GM23338 (cell line): Measurements from ENCODE around the gene ASCL5. TPM values are rescaled to one million over a fixed set of nuclear protein-coding genes. Genes with fewer than 3 reads are reported as not detected.

ENCODE experiments used
- ATAC-seq: fragments of 200-7000 bp; cut with Tn5 transposase; 3 replicates; pipeline ENCODE4 v1.9.1; 2020
- DNase-seq: peaks from one replicate; pipeline ENCODE4 v3.0.0-alpha.2; 2015; ENCODE audit warnings: low spot score
- H2AFZ ChIP-seq: fragments of 200-600 bp; sonication (generic); 2 replicates; pipeline ENCODE4 v1.8.0; 2016; ENCODE audit warnings: antibody characterized with exemption, mild to moderate bottlenecking, moderate library complexity
- H3F3A ChIP-seq: fragments of 200-600 bp; sonication (generic); replicated peaks from 2 replicates; pipeline ENCODE4 v1.8.0; 2017; ENCODE audit warnings: antibody characterized with exemption, mixed run types, low read depth
- H3K27ac ChIP-seq: fragments of 200-600 bp; sonication (generic); 2 replicates; pipeline ENCODE4 v1.6.1; 2016; ENCODE audit warnings: low read depth
- H3K27me3 ChIP-seq: fragments of 200-600 bp; sonication (generic); 2 replicates; pipeline ENCODE4 v1.8.0; 2016; ENCODE audit warnings: mild to moderate bottlenecking, mixed run types, moderate library complexity; ENCODE audit not compliant: insufficient read depth
- H3K36me3 ChIP-seq: fragments of 200-600 bp; sonication (generic); 2 replicates; pipeline ENCODE4 v1.8.0; 2016; ENCODE audit warnings: mild to moderate bottlenecking; ENCODE audit not compliant: insufficient read depth
- H3K4me1 ChIP-seq: fragments of 200-600 bp; sonication (generic); 2 replicates; pipeline ENCODE4 v1.8.0; 2016; ENCODE audit warnings: mild to moderate bottlenecking, moderate library complexity; ENCODE audit not compliant: insufficient read depth
- H3K4me2 ChIP-seq: fragments of 200-600 bp; sonication (generic); 2 replicates; pipeline ENCODE4 v1.7.1; 2017; ENCODE audit warnings: mixed run types
- H3K4me3 ChIP-seq: fragments of 200-600 bp; sonication (generic); 2 replicates; pipeline ENCODE4 v1.6.1; 2016; ENCODE audit warnings: mixed run types
- H3K79me2 ChIP-seq: fragments of 200-600 bp; sonication (generic); replicated peaks from 2 replicates; pipeline ENCODE4 v1.8.0; 2017; ENCODE audit warnings: mild to moderate bottlenecking; ENCODE audit not compliant: insufficient read depth
- H3K9me2 ChIP-seq: fragments of 200-600 bp; sonication (generic); 2 replicates; pipeline ENCODE4 v1.8.0; 2017; ENCODE audit not compliant: insufficient read depth
- H4K20me1 ChIP-seq: fragments of 200-600 bp; sonication (generic); replicated peaks from 2 replicates; pipeline ENCODE4 v1.8.0; 2017; ENCODE audit warnings: mild to moderate bottlenecking; ENCODE audit not compliant: insufficient read depth
- H3K27ac Mint-ChIP-seq: 2 replicates; pipeline ENCODE4 v1.8.0; 2020; ENCODE audit warnings: inconsistent platforms, mild to moderate bottlenecking, moderate library complexity, mixed read lengths
- H3K27me3 Mint-ChIP-seq: 3 replicates; pipeline ENCODE4 v1.8.0; 2022; ENCODE audit warnings: low read depth, mild to moderate bottlenecking, moderate library complexity, mixed read lengths, inconsistent platforms; ENCODE audit not compliant: insufficient read depth, poor library complexity
- H3K36me3 Mint-ChIP-seq: 3 replicates; pipeline ENCODE4 v1.8.0; 2021; ENCODE audit warnings: low read depth, mild to moderate bottlenecking, inconsistent platforms, moderate library complexity, mixed read lengths
- H3K4me1 Mint-ChIP-seq: 3 replicates; pipeline ENCODE4 v1.8.0; 2020; ENCODE audit warnings: mild to moderate bottlenecking, inconsistent platforms, mixed read lengths
- H3K4me3 Mint-ChIP-seq: 3 replicates; pipeline ENCODE4 v1.8.0; 2021; ENCODE audit warnings: moderate library complexity, mild to moderate bottlenecking, inconsistent platforms, mixed read lengths
- H3K9me3 Mint-ChIP-seq: 3 replicates; pipeline ENCODE4 v1.8.0; 2020; ENCODE audit warnings: moderate library complexity, mild to moderate bottlenecking, inconsistent platforms, mixed read lengths
- CTCF ChIP-seq, 2 experiments: fragments of 200-600 bp in 1 of 2; sonication (generic) in 1 of 2; conservative IDR thresholded peaks; 2 replicates each; pipeline versions ENCODE4 v1.5.1 to v1.6.1; 2016 to 2017; ENCODE audit warnings: antibody characterized with exemption in 2 of 2, low read depth in 2 of 2, mild to moderate bottlenecking in 2 of 2, moderate library complexity in 1 of 2
- EZH2 ChIP-seq: fragments of 200-600 bp; sonication (generic); IDR thresholded peaks from one replicate; pipeline ENCODE4 v1.8.0; 2017; ENCODE audit warnings: antibody characterized with exemption, mild to moderate bottlenecking, low read depth; ENCODE audit not compliant: unreplicated experiment
- NANOG ChIP-seq: IDR thresholded peaks from 2 replicates; pipeline ENCODE4 v1.6.1; 2016; ENCODE audit warnings: antibody characterized with exemption, borderline replicate concordance
- POLR2AphosphoS5 ChIP-seq: IDR thresholded peaks from 2 replicates; pipeline ENCODE4 v1.6.1; 2016; ENCODE audit warnings: antibody characterized with exemption, low read depth
- REST ChIP-seq: IDR thresholded peaks from one replicate; pipeline ENCODE4 v1.6.1; 2018; ENCODE audit warnings: antibody characterized with exemption; ENCODE audit not compliant: unreplicated experiment
- STAT1 ChIP-seq: IDR thresholded peaks from one replicate; pipeline ENCODE4 v1.6.1; 2016; ENCODE audit warnings: antibody characterized with exemption; ENCODE audit not compliant: unreplicated experiment
- ZNF114 ChIP-seq: fragments of 250-450 bp; sonication (Bioruptor Pico); IDR thresholded peaks from 2 replicates; pipeline ENCODE4 v1.5.0; 2020; ENCODE audit warnings: mild to moderate bottlenecking, moderate library complexity
- ZNF462 ChIP-seq: fragments of 250-450 bp; sonication (Bioruptor Pico); IDR thresholded peaks from 2 replicates; pipeline ENCODE4 v1.5.0; 2020; ENCODE audit warnings: mild to moderate bottlenecking, moderate library complexity
- polyA plus RNA-seq: library from polyadenylated mRNA; unstranded; fragments of >200 nt; fragmentation: Nextera tagmentation; extraction: Ambion mirVana; gene quantifications from 2 replicates; pipeline ENCODE4 v1.2.1, GENCODE V29; 2016
- total RNA-seq: library from RNA; depleted of rRNA; stranded (reverse); fragments of >200 nt; shearing (Covaris generic); gene quantifications from 2 replicates; pipeline ENCODE4 v1.2.3, GENCODE V29; 2014
- TF ChIP-seq, protein P1 (sequence below): IDR thresholded peaks from 2 replicates; pipeline ENCODE4 v1.6.1; 2016; ENCODE audit warnings: antibody characterized with exemption

ASCL5 gene
- total and polyA plus RNA-seq, 2 experiments from 2014 or later, result not detected

DNA sequence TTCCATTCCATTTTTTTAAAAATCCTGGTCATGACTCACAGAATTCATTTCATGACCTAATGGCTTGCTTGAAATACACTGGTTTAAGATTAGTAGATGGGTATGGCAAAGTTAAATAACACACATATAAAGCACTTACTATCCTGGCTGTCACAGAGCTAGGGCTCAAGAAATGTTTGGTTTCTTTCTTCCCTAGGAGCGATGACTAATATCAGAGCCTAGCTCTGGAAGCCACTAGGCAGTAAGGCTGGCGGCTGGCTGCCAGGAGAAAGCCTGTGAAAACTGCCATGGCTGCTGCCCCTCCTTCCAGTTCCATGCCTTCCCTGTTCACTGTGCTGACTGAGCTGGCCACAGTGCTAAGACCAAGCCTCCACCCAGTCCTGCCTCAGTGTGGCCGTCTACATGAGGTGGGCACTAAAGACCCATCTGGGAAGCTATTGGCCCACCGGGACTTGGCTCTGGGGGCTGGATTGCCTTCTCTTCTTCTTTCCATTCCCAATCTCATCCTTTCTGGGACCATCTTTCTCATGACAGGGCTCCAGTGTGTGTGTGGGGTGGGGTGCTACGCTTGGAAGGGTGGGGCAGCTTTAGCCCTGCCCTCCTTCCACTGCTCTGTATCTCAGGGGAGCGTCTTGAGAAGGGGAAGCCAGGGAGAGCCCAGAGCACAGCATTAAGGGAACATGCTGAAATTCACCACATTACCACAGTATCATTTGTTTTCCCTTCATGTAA, 10.8 kb upstream of the ASCL5 start:
- no peaks in the 10 kb centered on the region for H3K27me3 ChIP-seq
- H3K9me2 ChIP-seq, result no peaks in the 10 kb centered on the region
- H3K4me2 ChIP-seq, result no peak overlapping the region
- TF ChIP-seq, protein P1, sequence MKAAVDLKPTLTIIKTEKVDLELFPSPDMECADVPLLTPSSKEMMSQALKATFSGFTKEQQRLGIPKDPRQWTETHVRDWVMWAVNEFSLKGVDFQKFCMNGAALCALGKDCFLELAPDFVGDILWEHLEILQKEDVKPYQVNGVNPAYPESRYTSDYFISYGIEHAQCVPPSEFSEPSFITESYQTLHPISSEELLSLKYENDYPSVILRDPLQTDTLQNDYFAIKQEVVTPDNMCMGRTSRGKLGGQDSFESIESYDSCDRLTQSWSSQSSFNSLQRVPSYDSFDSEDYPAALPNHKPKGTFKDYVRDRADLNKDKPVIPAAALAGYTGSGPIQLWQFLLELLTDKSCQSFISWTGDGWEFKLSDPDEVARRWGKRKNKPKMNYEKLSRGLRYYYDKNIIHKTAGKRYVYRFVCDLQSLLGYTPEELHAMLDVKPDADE, result no peak
- TF ChIP-seq EZH2, result no peak
- TF ChIP-seq STAT1, result no peak
- TF ChIP-seq NANOG, result no peak
- no peak for TF ChIP-seq POLR2AphosphoS5
- no peak for TF ChIP-seq ZNF462 (CRISPR knock-in tag)
- no peak for TF ChIP-seq CTCF (conservative IDR thresholded peaks at IDR 0.05; ENCODE audit: low read depth in 2 of 2)
- TF ChIP-seq ZNF114, result no peak
- TF ChIP-seq REST, result no peak
- H3K36me3 ChIP-seq, result no peaks in the 10 kb centered on the region; the same call in 1 of the 2 replicates
- H3K79me2 ChIP-seq, result no peaks in the 10 kb centered on the region
- H3K27me3 Mint-ChIP-seq, result peaks cover 8% of the 10 kb centered on the region
- no peaks in the 10 kb centered on the region; the same call in 2 of the 3 replicates for H3K4me1 Mint-ChIP-seq
- no peaks in the 10 kb centered on the region for H3K4me1 ChIP-seq
- H3K9me3 Mint-ChIP-seq, result no peaks in the 10 kb centered on the region
- H3K27ac ChIP-seq, result no peak overlapping the region
- H3K4me3 ChIP-seq, result no peak overlapping the region
- H3K4me3 Mint-ChIP-seq, result no peak overlapping the region
- peaks cover 69% of the 10 kb centered on the region for H3K36me3 Mint-ChIP-seq
- no peak for ATAC-seq
- no peak for DNase-seq
- no peak overlapping the region for H3K27ac Mint-ChIP-seq
- H4K20me1 ChIP-seq, result peaks cover 5% of the 10 kb centered on the region; the same call in 1 of the 2 replicates
- no peaks in the 10 kb centered on the region for H3F3A ChIP-seq
- no peak overlapping the region for H2AFZ ChIP-seq
